ENCODE data around the gene GTPBP3.
A peak's percentile ranks its signal among the peaks of the same experiment; 100 is the strongest.

The GTPBP3 gene

GRCh38 chr19:17385878-17386611 lies 48.7 kb downstream of the GTPBP3 start:
- peak; percentile 53 for DNase-seq (ENCODE audit: low read depth)

- DNase-seq (ENCODE audit: low read depth), result no peak
These were observed 51.9 kb downstream of the GTPBP3 start for GRCh38 chr19:17389288-17389687.

DNA sequence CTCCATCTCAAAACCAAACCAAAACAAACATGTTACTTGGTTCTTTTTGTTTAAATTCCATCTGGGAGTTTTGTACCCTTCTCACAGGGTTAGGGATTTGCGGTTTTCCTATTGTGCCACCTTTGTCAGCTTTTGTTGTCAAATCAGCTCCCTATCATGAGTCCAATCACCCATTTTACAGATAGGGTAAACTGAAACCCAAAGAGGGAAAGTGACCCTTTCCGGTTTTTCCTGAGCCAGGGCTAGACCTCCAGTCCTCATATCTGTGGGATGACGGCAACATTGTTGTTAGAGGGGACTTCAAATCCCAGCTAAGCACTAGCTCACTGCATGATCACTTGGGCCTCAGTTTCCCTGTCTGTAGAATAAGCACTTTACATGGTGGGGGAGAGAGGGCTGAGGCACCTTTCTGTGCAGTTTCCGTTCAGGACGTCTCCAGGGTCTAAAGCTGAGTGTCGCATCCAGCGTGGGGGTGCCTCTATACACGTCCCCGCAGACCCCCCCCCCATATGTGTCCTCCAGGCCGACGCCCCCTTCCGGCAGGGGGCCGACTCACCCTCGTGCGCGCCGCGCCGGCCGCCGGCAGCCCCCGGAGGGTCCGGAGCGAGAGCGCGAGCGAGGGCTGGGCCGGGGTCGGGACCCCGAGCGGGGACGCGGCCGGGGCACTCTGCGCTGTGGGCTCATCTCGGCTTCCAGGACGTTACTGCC lies 52.8 kb downstream of the GTPBP3 start:
- DNase-seq (ENCODE audit: low read depth), result no peak

GRCh38 chr19:17390665-17391370 lies 53.5 kb downstream of the GTPBP3 start:
- DNase-seq (ENCODE audit: low read depth), result peak; percentile 91

DNA sequence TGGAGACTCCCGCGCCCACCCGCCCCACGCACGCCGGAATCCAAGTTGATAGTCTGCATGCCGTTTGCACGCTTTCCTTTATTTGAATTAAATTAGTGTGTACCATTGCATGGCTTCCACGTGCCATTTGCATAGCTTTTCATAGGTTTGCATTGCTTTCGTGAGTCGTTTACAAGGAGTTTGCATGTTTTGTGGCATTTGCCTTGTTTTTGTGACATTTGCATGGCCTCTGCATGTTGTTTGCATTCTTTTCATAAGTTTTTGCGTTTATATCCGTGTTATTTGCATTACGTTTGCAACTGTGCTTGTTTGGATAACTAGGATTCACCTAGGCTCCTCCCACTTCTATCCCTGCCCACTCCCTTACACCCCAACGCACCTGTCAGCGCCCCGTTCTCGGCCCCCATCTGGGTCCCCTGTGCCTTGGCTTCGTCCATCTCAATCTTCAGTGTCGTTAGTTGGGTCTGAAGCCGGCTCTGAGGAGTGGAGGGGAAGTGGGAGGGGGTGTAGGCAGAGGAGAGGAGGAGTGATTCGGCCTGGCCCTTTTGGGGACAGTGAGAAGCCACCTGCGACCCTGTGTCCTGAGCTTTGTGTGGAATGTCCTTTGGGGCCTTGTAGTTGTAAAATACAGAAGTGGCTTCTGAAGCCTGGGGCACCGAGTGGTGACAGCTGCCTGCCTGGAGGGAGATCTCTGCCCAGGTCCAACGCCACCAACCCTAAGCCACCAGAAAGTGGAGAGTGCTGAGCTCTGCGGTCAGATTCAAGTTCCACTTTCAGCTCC lies 54.2 kb downstream of the GTPBP3 start:
- DNase-seq (ENCODE audit: low read depth), result no peak

Measured in stimulated activated CD8-positive, alpha-beta memory T cell treated with anti-CD3 and anti-CD28 coated beads, Interleukin-4, amount 100 ng/mL, for 24 hours (primary cell).